B cell (primary cell): Measurements from ENCODE around the gene CCL13.

Experiments
- EZH2 ChIP-seq: IDR thresholded peaks from 2 replicates; pipeline ENCODE4 v1.6.1; 2012; ENCODE audit warnings: borderline replicate concordance, low read depth, mild to moderate bottlenecking, moderate library complexity, low read length; ENCODE audit not compliant: insufficient read depth, poor library complexity, severe bottlenecking
- TF ChIP-seq, protein P1 (sequence below): fragments of 200-600 bp; IDR thresholded peaks from one replicate; pipeline ENCODE4 v1.8.0; 2022; ENCODE audit warnings: antibody characterized with exemption, mild to moderate bottlenecking

DNA sequence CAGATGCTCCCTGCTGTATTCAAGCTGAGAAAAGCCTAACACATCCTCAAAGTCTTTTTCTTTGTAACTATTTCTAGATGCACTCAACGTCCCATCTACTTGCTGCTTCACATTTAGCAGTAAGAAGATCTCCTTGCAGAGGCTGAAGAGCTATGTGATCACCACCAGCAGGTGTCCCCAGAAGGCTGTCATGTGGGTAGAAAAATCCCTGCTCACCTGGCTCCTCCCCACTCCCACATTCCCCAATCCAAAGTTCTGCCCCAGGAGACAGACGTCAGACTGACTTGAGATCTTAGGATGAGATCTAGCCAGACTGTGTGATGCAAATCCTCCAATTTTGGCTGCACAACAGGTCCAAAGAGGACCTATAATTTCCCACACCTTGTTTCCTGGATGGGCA is 1.1 kb downstream of the CCL13 start:
- TF ChIP-seq, protein P1, sequence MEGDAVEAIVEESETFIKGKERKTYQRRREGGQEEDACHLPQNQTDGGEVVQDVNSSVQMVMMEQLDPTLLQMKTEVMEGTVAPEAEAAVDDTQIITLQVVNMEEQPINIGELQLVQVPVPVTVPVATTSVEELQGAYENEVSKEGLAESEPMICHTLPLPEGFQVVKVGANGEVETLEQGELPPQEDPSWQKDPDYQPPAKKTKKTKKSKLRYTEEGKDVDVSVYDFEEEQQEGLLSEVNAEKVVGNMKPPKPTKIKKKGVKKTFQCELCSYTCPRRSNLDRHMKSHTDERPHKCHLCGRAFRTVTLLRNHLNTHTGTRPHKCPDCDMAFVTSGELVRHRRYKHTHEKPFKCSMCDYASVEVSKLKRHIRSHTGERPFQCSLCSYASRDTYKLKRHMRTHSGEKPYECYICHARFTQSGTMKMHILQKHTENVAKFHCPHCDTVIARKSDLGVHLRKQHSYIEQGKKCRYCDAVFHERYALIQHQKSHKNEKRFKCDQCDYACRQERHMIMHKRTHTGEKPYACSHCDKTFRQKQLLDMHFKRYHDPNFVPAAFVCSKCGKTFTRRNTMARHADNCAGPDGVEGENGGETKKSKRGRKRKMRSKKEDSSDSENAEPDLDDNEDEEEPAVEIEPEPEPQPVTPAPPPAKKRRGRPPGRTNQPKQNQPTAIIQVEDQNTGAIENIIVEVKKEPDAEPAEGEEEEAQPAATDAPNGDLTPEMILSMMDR: no peak
- TF ChIP-seq EZH2: no peak
